GM19467 (cell line): Measurements from ENCODE around the gene DGKH.

Experiments
- ATAC-seq: cut with Tn5 transposase; IDR thresholded peaks from one replicate; pipeline ENCODE4 v1.9.1; 2021; ENCODE audit warnings: mild to moderate bottlenecking, moderate library complexity; ENCODE audit not compliant: unreplicated experiment

DGKH gene

GRCh38 chr13:42272115-42272803, 223.8 kb downstream of the DGKH start, which contains the start of gene AKAP11:
Gene AKAP11, plus strand, starts transcription at chr13:42272152. Its CDS starts 14,197 bp downstream, at chr13:42286349.
- peak; percentile 19 for ATAC-seq

GRCh38 chr13:42272804-42273175, 224.3 kb downstream of the DGKH start:
- ATAC-seq = no peak

- no peak for ATAC-seq
Observed at GRCh38 chr13:42274386-42275097, 226.1 kb downstream of the DGKH start.

- no peak for ATAC-seq
Observed at GRCh38 chr13:42275098-42275471, 226.6 kb downstream of the DGKH start.

GRCh38 chr13:42275506-42275905, 227.1 kb downstream of the DGKH start:
- ATAC-seq = no peak

GRCh38 chr13:42276683-42277082, 228.2 kb downstream of the DGKH start:
- no peak for ATAC-seq

- no peak for ATAC-seq
Observed at GRCh38 chr13:42277618-42278276, 229.3 kb downstream of the DGKH start.

GRCh38 chr13:42279080-42279479, 230.6 kb downstream of the DGKH start:
- no peak for ATAC-seq

GRCh38 chr13:42279986-42280385, 231.5 kb downstream of the DGKH start:
- no peak for ATAC-seq

- no peak for ATAC-seq
Observed at GRCh38 chr13:42280537-42280936, 232.1 kb downstream of the DGKH start.

GRCh38 chr13:42283574-42283973, 235.1 kb downstream of the DGKH start:
- ATAC-seq = no peak

GRCh38 chr13:42284068-42284467, 235.6 kb downstream of the DGKH start:
- no peak for ATAC-seq
